CD14-positive monocyte (primary cell): ENCODE measurements around the gene HDAC7. TPM values are rescaled to one million over a fixed set of nuclear protein-coding genes. Genes with fewer than 3 reads are reported as not detected.

Experiments
- DNase-seq, 3 donors: peaks; one replicate each; pipeline ENCODE4 v3.0.0-alpha.2; 2011 to 2022
- H2AFZ ChIP-seq: 2 replicates; pipeline ENCODE4 v1.6.0; 2012; ENCODE audit warnings: mild to moderate bottlenecking, low read depth, low read length, inconsistent platforms; ENCODE audit not compliant: insufficient read depth, poor library complexity, severe bottlenecking
- H3K27ac ChIP-seq, 2 donors: 1 replicate in 1 of 2; 2 replicates in 1 of 2; pipeline ENCODE4 v1.5.1; 2012 to 2013; ENCODE audit warnings: low read length in 2 of 2, control low read depth in 1 of 2, inconsistent platforms in 1 of 2, low read depth in 1 of 2, mild to moderate bottlenecking in 1 of 2
- H3K27me3 ChIP-seq, 2 donors: one replicate each; pipeline versions ENCODE4 v1.6.0 to v1.6.1; 2011 to 2013; ENCODE audit warnings: low read length in 2 of 2; ENCODE audit not compliant: control insufficient read depth in 2 of 2, insufficient read depth in 2 of 2
- H3K36me3 ChIP-seq, 2 donors: replicated peaks in 1 of 2; 1 replicate in 1 of 2; 2 replicates in 1 of 2; pipeline versions ENCODE4 v1.5.1 to v1.6.1; 2012 to 2013; ENCODE audit warnings: low read length in 2 of 2, control low read depth in 1 of 2, inconsistent platforms in 1 of 2, mild to moderate bottlenecking in 1 of 2; ENCODE audit not compliant: insufficient read depth in 2 of 2, control insufficient read depth in 1 of 2
- H3K4me1 ChIP-seq, 2 donors: 1 replicate in 1 of 2; 2 replicates in 1 of 2; pipeline versions ENCODE4 v1.5.1 to v1.6.1; 2012 to 2013; ENCODE audit warnings: low read length in 2 of 2, control low read depth in 1 of 2, inconsistent platforms in 1 of 2, mild to moderate bottlenecking in 1 of 2, moderate library complexity in 1 of 2; ENCODE audit not compliant: insufficient read depth in 2 of 2, control insufficient read depth in 1 of 2
- H3K4me2 ChIP-seq: replicated peaks from 2 replicates; pipeline ENCODE3; 2012; ENCODE audit warnings: low read length, moderate library complexity, mild to moderate bottlenecking; ENCODE audit not compliant: poor library complexity, severe bottlenecking; ENCODE audit errors: extremely low read depth
- H3K4me3 ChIP-seq, 3 experiments: fragments of 200-600 bp in 1 of 3; sonication (generic) in 1 of 3; replicated peaks in 1 of 3; 1 replicate in 2 of 3; 2 replicates in 1 of 3; pipeline ENCODE4 v1.5.1; 2011 to 2013; ENCODE audit warnings: low read length in 3 of 3, mild to moderate bottlenecking in 3 of 3, control low read depth in 2 of 3, low read depth in 2 of 3, inconsistent platforms in 1 of 3, moderate library complexity in 1 of 3
- H3K79me2 ChIP-seq: 2 replicates; pipeline ENCODE4 v1.6.0; 2012; ENCODE audit warnings: mild to moderate bottlenecking, control low read depth, inconsistent platforms, low read length, moderate library complexity; ENCODE audit not compliant: insufficient read depth
- H3K9ac ChIP-seq: 2 replicates; pipeline ENCODE4 v1.6.0; 2017; ENCODE audit warnings: low read length, mild to moderate bottlenecking; ENCODE audit not compliant: insufficient read depth, poor library complexity, severe bottlenecking
- H3K9me3 ChIP-seq, 2 donors: replicated peaks in 1 of 2; 1 replicate in 1 of 2; 2 replicates in 1 of 2; pipeline versions ENCODE4 v1.5.1 to v1.6.1; 2012 to 2013; ENCODE audit warnings: low read length in 2 of 2, control low read depth in 1 of 2; ENCODE audit not compliant: control insufficient read depth in 1 of 2, insufficient read depth in 1 of 2
- H4K20me1 ChIP-seq: 2 replicates; pipeline ENCODE4 v1.6.0; 2012; ENCODE audit warnings: mild to moderate bottlenecking, low read length, control low read depth, moderate library complexity; ENCODE audit not compliant: insufficient read depth
- H3K27ac Mint-ChIP-seq, 7 donors: one replicate each; pipeline ENCODE4 v1.8.0; 2020; ENCODE audit warnings: mild to moderate bottlenecking in 7 of 7, mixed read lengths in 7 of 7, moderate library complexity in 6 of 7, inconsistent platforms in 2 of 7
- H3K27me3 Mint-ChIP-seq, 3 donors: one replicate each; pipeline ENCODE4 v1.8.0; 2021 to 2022; ENCODE audit warnings: low read depth in 3 of 3, mild to moderate bottlenecking in 3 of 3, mixed read lengths in 3 of 3, moderate library complexity in 3 of 3, inconsistent platforms in 1 of 3
- H3K36me3 Mint-ChIP-seq, 2 donors: one replicate each; pipeline ENCODE4 v1.8.0; 2020; ENCODE audit warnings: mixed read lengths in 2 of 2, inconsistent platforms in 1 of 2, mild to moderate bottlenecking in 1 of 2
- H3K4me1 Mint-ChIP-seq: one replicate; pipeline ENCODE4 v1.8.0; 2020; ENCODE audit warnings: mild to moderate bottlenecking, mixed read lengths
- H3K4me3 Mint-ChIP-seq, 2 donors: one replicate each; pipeline ENCODE4 v1.8.0; 2020; ENCODE audit warnings: mild to moderate bottlenecking in 2 of 2, mixed read lengths in 2 of 2, moderate library complexity in 1 of 2
- H3K9me3 Mint-ChIP-seq, 7 donors: one replicate each; pipeline ENCODE4 v1.8.0; 2020 to 2022; ENCODE audit warnings: mixed read lengths in 7 of 7, mild to moderate bottlenecking in 6 of 7, moderate library complexity in 6 of 7, inconsistent platforms in 2 of 7
- WGBS: methylation state at CpG from one replicate; pipeline ENCODE4 v1.1.5; 2013; ENCODE audit warnings: missing lambda C conversion rate; ENCODE audit not compliant: insufficient coverage; 5-methylcytosine and 5-hydroxymethylcytosine counted together
- intact Hi-C, 2 donors: fragments of 100-400 bp; cut with micrococcal nuclease; formaldehyde crosslinking; loops; one replicate each; pipeline versions ENCODE4 v1.15.0 to v1.15.1; 2023
- polyA plus RNA-seq, 3 donors: library from polyadenylated mRNA; depleted of rRNA in 1 of 3; unstranded in 2 of 3; stranded (reverse) in 1 of 3; fragments of 300-500 nt in 2 of 3; fragments of >200 nt in 1 of 3; fragmentation: Illumina TruSeq in 2 of 3; gene quantifications; 1 replicate in 2 of 3; 2 replicates in 1 of 3; pipeline ENCODE4 v1.2.3, GENCODE V29; 2012 to 2021
- TF ChIP-seq, protein P1 (sequence below): fragments of 200-600 bp; IDR thresholded peaks from one replicate; pipeline ENCODE4 v1.8.0; 2022; ENCODE audit warnings: antibody characterized with exemption, mild to moderate bottlenecking

The HDAC7 gene
- polyA plus RNA-seq, 3 donors: 5.9 to 79.2 (median 8.4) TPM

GRCh38 chr12:47777151-47777550 is 42.6 kb downstream of the HDAC7 start:
- H3K36me3 Mint-ChIP-seq: peaks cover 12 to 14% of the 10 kb centered on the region in 2 donors
- H3K36me3 ChIP-seq: peaks cover 4 to 14% of the 10 kb centered on the region in 2 donors
- H3K4me1 ChIP-seq: peaks cover 54 to 56% of the 10 kb centered on the region in 2 donors
- H3K4me2 ChIP-seq: peak overlapping the region; percentile 15
- H3K9me3 Mint-ChIP-seq: peaks cover 0 to 7% (median 0%) of the 10 kb centered on the region in 7 donors
- H3K27me3 Mint-ChIP-seq: peaks cover 2 to 9% (median 2%) of the 10 kb centered on the region in 3 donors
- H2AFZ ChIP-seq: no peak overlapping the region
- no peak for DNase-seq
- TF ChIP-seq, protein P1, sequence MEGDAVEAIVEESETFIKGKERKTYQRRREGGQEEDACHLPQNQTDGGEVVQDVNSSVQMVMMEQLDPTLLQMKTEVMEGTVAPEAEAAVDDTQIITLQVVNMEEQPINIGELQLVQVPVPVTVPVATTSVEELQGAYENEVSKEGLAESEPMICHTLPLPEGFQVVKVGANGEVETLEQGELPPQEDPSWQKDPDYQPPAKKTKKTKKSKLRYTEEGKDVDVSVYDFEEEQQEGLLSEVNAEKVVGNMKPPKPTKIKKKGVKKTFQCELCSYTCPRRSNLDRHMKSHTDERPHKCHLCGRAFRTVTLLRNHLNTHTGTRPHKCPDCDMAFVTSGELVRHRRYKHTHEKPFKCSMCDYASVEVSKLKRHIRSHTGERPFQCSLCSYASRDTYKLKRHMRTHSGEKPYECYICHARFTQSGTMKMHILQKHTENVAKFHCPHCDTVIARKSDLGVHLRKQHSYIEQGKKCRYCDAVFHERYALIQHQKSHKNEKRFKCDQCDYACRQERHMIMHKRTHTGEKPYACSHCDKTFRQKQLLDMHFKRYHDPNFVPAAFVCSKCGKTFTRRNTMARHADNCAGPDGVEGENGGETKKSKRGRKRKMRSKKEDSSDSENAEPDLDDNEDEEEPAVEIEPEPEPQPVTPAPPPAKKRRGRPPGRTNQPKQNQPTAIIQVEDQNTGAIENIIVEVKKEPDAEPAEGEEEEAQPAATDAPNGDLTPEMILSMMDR: no peak
- H3K4me3 Mint-ChIP-seq: peak overlapping the region in 1 of 2 donors; percentile 46
- no CpG with 5 or more reads among the region's 1 CpG for WGBS
- H3K27ac Mint-ChIP-seq: peak overlapping the region; percentile 77 to 94 (median 86)
- no peaks in the 10 kb centered on the region for H3K27me3 ChIP-seq
- peak overlapping the region; percentile 39 to 59 for H3K27ac ChIP-seq
- intact Hi-C loops: loop anchor here in 1 of 2 donors (5.0 kb wide), 2 partner anchors 35 to 125 kb away; no protein-coding TSS in a partner anchor
- H3K79me2 ChIP-seq: peaks cover 9% of the 10 kb centered on the region
- peaks cover 69% of the 10 kb centered on the region for H4K20me1 ChIP-seq
- H3K4me1 Mint-ChIP-seq: peaks cover 54% of the 10 kb centered on the region
- H3K9me3 ChIP-seq: no peaks in the 10 kb centered on the region
- H3K4me3 ChIP-seq: peak overlapping the region in 1 of 3 experiments; percentile 14
- no peak overlapping the region for H3K9ac ChIP-seq

GRCh38 chr12:47776471-47777143 is 43.1 kb downstream of the HDAC7 start:
- H3K79me2 ChIP-seq: peaks cover 9% of the 10 kb centered on the region
- peak; percentile 36 to 68 (median 63) for DNase-seq
- peak overlapping the region in 1 of 2 donors; percentile 46 for H3K4me3 Mint-ChIP-seq
- H3K36me3 ChIP-seq: peaks cover 0 to 9% of the 10 kb centered on the region in 2 donors
- H3K27me3 Mint-ChIP-seq: peaks cover 2 to 11% (median 2%) of the 10 kb centered on the region in 3 donors
- H3K9ac ChIP-seq: no peak overlapping the region
- TF ChIP-seq, protein P1: no peak
- 0% methylated on average over 2 of the region's 5 CpGs for WGBS
- H3K4me1 Mint-ChIP-seq: peaks cover 54% of the 10 kb centered on the region
- peak overlapping the region; percentile 39 to 59 for H3K27ac ChIP-seq
- peak overlapping the region; percentile 77 to 94 (median 86) for H3K27ac Mint-ChIP-seq
- H3K27me3 ChIP-seq: no peaks in the 10 kb centered on the region
- intact Hi-C loops: loop anchor here in 1 of 2 donors (5.0 kb wide), 2 partner anchors 34 to 124 kb away; no protein-coding TSS in a partner anchor
- H3K4me3 ChIP-seq: peak overlapping the region in 1 of 3 experiments; percentile 14
- peaks cover 0 to 7% (median 0%) of the 10 kb centered on the region in 7 donors for H3K9me3 Mint-ChIP-seq
- H2AFZ ChIP-seq: no peak overlapping the region
- H4K20me1 ChIP-seq: peaks cover 63% of the 10 kb centered on the region
- no peaks in the 10 kb centered on the region for H3K9me3 ChIP-seq
- H3K4me2 ChIP-seq: peak overlapping the region; percentile 15
- peaks cover 54 to 56% of the 10 kb centered on the region in 2 donors for H3K4me1 ChIP-seq
- H3K36me3 Mint-ChIP-seq: peaks cover 6 to 8% of the 10 kb centered on the region in 2 donors
